Mesendoderm (in vitro differentiated cells): ENCODE data around the gene HS6ST3.

Experiments used
- DNase-seq: peaks from one replicate; pipeline ENCODE4 v3.0.0; 2013
- H2AK5ac ChIP-seq: 2 replicates; pipeline ENCODE4 v1.6.1; 2013; ENCODE audit warnings: low read length, inconsistent platforms
- H2BK120ac ChIP-seq: 2 replicates; pipeline ENCODE4 v1.6.1; 2013; ENCODE audit warnings: low read depth, mild to moderate bottlenecking, low read length, moderate library complexity, mixed read lengths
- H2BK15ac ChIP-seq: replicated peaks from 2 replicates; pipeline ENCODE4 v1.6.1; 2013; ENCODE audit warnings: low read depth, mild to moderate bottlenecking, moderate library complexity
- H2BK5ac ChIP-seq: 2 replicates; pipeline ENCODE4 v1.6.1; 2013; ENCODE audit warnings: low read length, inconsistent platforms
- H3K18ac ChIP-seq: 2 replicates; pipeline ENCODE4 v1.6.1; 2013; ENCODE audit warnings: mild to moderate bottlenecking, low read length, mixed read lengths
- H3K23ac ChIP-seq: one replicate; pipeline ENCODE4 v1.6.1; 2013; ENCODE audit warnings: low read length
- H3K27ac ChIP-seq: 2 replicates; pipeline ENCODE4 v1.5.1; 2013; ENCODE audit warnings: low read depth, mild to moderate bottlenecking, inconsistent platforms, low read length, moderate library complexity
- H3K27me3 ChIP-seq: 2 replicates; pipeline ENCODE4 v1.6.1; 2013; ENCODE audit warnings: low read length, control low read depth, mild to moderate bottlenecking, inconsistent platforms; ENCODE audit not compliant: insufficient read depth, poor library complexity
- H3K36me3 ChIP-seq: 2 replicates; pipeline ENCODE4 v1.6.1; 2013; ENCODE audit warnings: low read length, inconsistent platforms; ENCODE audit not compliant: control insufficient read depth, insufficient read depth
- H3K4ac ChIP-seq: one replicate; pipeline ENCODE4 v1.6.1; 2013; ENCODE audit warnings: low read depth, mild to moderate bottlenecking, low read length, moderate library complexity
- H3K4me1 ChIP-seq: 2 replicates; pipeline ENCODE4 v1.6.1; 2013; ENCODE audit warnings: low read depth, low read length, inconsistent platforms; ENCODE audit not compliant: control insufficient read depth
- H3K4me2 ChIP-seq: 2 replicates; pipeline ENCODE4 v1.6.1; 2013; ENCODE audit warnings: low read length
- H3K4me3 ChIP-seq: 2 replicates; pipeline ENCODE4 v1.5.1; 2013; ENCODE audit warnings: mild to moderate bottlenecking, low read length
- H3K56ac ChIP-seq: one replicate; pipeline ENCODE4 v1.6.1; 2013; ENCODE audit warnings: low read length
- H3K79me1 ChIP-seq: 2 replicates; pipeline ENCODE4 v1.6.1; 2013; ENCODE audit warnings: low read length, inconsistent platforms
- H3K79me2 ChIP-seq: 2 replicates; pipeline ENCODE4 v1.6.1; 2013; ENCODE audit warnings: mild to moderate bottlenecking, low read length; ENCODE audit not compliant: control insufficient read depth, insufficient read depth
- H3K9ac ChIP-seq: 2 replicates; pipeline ENCODE4 v1.6.1; 2013; ENCODE audit warnings: low read length, inconsistent platforms
- H4K5ac ChIP-seq: one replicate; pipeline ENCODE4 v1.6.1; 2013; ENCODE audit warnings: low read length
- H4K8ac ChIP-seq: one replicate; pipeline ENCODE4 v1.6.1; 2013; ENCODE audit warnings: low read depth, mild to moderate bottlenecking, control low read depth, low read length, moderate library complexity
- WGBS: extraction: QIAGEN DNeasy Blood & Tissue Kit; methylation state at CpG from one replicate; pipeline ENCODE4 v1.1.7; 2013; ENCODE audit warnings: low lambda C conversion rate, missing lambda C conversion rate; ENCODE audit not compliant: insufficient coverage; ENCODE audit errors: extremely low coverage; 5-methylcytosine and 5-hydroxymethylcytosine counted together

Gene HS6ST3

DNA sequence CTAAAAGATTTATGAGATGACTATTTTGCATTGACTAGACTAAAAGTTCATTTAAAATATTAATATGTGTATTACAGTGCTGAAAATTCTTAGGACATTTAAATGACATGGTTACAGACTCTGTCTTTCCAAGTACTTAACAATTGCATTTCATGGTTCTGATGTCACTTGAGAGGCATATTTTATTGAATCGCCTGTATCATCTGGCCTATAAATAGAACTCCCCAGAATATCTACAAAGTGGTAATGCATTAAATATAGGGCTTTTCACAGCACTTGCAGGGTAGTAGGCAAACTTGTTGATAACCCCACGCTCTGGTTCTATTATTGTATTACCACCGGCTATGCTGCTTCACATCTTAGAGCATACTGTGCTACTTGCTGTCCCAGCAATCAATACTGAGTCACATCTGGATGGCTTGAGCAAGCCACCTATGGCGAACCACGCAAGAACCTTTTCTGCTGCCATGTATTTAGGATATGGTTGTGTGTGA, 400.6 kb downstream of the HS6ST3 start:
- WGBS = no CpG with 5 or more reads among the region's 5 CpGs
- Histone ChIP-seq H2BK5ac (no peak overlapping the region), H3K36me3 (no peaks in the 10 kb centered on the region), H4K8ac (no peak overlapping the region), H4K5ac (no peak overlapping the region), H3K79me1 (no peaks in the 10 kb centered on the region), H2AK5ac (no peak overlapping the region), H3K4me3 (no peak overlapping the region), H3K27me3 (no peaks in the 10 kb centered on the region), H2BK15ac (no peak overlapping the region), H2BK120ac (no peak overlapping the region), H3K18ac (no peak overlapping the region), H3K23ac (no peak overlapping the region), H3K4ac (no peak overlapping the region), H3K4me1 (no peaks in the 10 kb centered on the region), H3K27ac (no peak overlapping the region), H3K9ac (no peak overlapping the region), H3K4me2 (no peak overlapping the region), H3K79me2 (no peaks in the 10 kb centered on the region), H3K56ac (no peak overlapping the region)
- DNase-seq = no peak

DNA sequence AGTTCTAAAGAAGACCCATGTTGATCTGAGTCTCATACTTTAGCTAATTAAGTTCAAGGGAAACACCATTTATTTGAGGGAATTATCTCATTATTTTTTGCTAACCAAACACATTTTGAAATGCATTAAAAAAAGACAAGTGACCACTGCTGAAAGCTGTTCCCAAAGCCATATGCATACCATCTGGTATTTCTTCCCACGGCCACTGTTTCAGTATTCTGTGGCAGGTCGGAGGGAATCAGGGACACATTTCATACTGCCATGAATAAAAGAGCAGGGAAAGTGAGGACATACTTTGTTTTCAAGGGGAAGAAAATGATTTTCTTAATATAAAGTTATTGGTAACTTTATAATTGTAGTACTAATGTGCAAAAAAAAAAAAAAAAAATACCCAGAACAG, 401.2 kb downstream of the HS6ST3 start:
- DNase-seq = no peak
- Histone ChIP-seq H4K8ac (no peak overlapping the region), H4K5ac (no peak overlapping the region), H2BK5ac (no peak overlapping the region), H3K56ac (no peak overlapping the region), H3K18ac (no peak overlapping the region), H3K36me3 (no peaks in the 10 kb centered on the region), H3K9ac (no peak overlapping the region), H2BK15ac (no peak overlapping the region), H3K23ac (no peak overlapping the region), H3K4ac (no peak overlapping the region), H2AK5ac (no peak overlapping the region), H3K4me2 (no peak overlapping the region), H3K27me3 (no peaks in the 10 kb centered on the region), H3K79me2 (no peaks in the 10 kb centered on the region), H3K4me3 (no peak overlapping the region), H3K79me1 (no peaks in the 10 kb centered on the region), H2BK120ac (no peak overlapping the region), H3K4me1 (no peaks in the 10 kb centered on the region), H3K27ac (no peak overlapping the region)
- WGBS = no CpG with 5 or more reads among the region's 2 CpGs

DNA sequence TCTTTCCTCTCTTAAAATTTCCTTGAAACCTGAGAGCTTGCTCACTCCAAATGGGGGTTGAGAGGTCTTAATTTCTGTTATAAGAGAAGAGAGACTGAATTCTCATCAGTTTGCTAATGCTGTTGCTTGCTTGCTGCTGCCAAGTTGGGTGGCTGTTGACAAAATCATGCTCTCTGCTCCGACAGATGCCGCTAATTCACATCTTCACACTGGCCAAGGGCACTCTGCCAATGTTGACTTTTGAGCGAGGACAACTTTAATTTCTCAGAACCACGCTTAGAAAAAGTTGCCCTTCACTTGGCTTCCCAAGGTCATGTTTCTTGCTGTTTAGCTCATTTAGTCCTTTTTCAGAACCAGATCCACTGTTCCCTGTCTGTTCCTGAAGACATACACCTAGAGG, 402.9 kb downstream of the HS6ST3 start:
- H3K23ac ChIP-seq = no peak overlapping the region
- H3K4ac ChIP-seq = no peak overlapping the region
- no peaks in the 10 kb centered on the region for H3K79me2 ChIP-seq
- H3K18ac ChIP-seq = no peak overlapping the region
- no peak overlapping the region for H3K4me3 ChIP-seq
- no peaks in the 10 kb centered on the region for H3K36me3 ChIP-seq
- H2BK120ac ChIP-seq = no peak overlapping the region
- H4K5ac ChIP-seq = no peak overlapping the region
- no peaks in the 10 kb centered on the region for H3K4me1 ChIP-seq
- H3K56ac ChIP-seq = no peak overlapping the region
- no peak overlapping the region for H3K9ac ChIP-seq
- H3K27ac ChIP-seq = no peak overlapping the region
- H2BK5ac ChIP-seq = no peak overlapping the region
- H3K4me2 ChIP-seq = no peak overlapping the region
- H4K8ac ChIP-seq = no peak overlapping the region
- H2BK15ac ChIP-seq = no peak overlapping the region
- H2AK5ac ChIP-seq = no peak overlapping the region
- WGBS = no CpG with 5 or more reads among the region's 4 CpGs
- no peaks in the 10 kb centered on the region for H3K79me1 ChIP-seq
- DNase-seq = no peak
- H3K27me3 ChIP-seq = no peaks in the 10 kb centered on the region

DNA sequence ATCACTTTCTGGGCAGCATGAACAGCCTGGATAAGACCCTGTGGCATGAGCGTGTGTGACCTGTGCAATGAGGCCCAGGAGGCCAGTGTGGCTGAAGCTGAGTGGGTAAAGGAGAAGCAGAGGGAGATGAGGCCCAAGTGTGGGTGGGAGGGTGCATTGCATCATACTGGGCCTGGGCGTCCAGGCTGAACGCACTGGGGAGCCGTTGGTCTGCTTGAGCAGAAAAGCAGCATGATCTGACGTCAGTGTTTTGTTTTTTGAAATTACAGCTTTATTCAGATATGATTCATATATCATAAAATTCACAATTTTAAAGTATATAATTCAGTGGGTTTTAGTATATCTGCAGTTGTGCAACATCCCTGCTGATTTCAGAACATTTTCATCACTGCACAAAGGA, 409.7 kb downstream of the HS6ST3 start:
- Histone ChIP-seq H2BK15ac (no peak overlapping the region), H3K79me1 (no peaks in the 10 kb centered on the region), H2BK120ac (no peak overlapping the region), H3K56ac (no peak overlapping the region), H3K4me3 (no peak overlapping the region), H4K5ac (no peak overlapping the region), H3K36me3 (no peaks in the 10 kb centered on the region), H3K79me2 (no peaks in the 10 kb centered on the region), H3K9ac (no peak overlapping the region), H3K27ac (no peak overlapping the region), H3K4me1 (no peaks in the 10 kb centered on the region), H3K4me2 (no peak overlapping the region), H3K18ac (no peak overlapping the region), H4K8ac (no peak overlapping the region), H3K27me3 (no peaks in the 10 kb centered on the region), H3K23ac (no peak overlapping the region), H3K4ac (no peak overlapping the region), H2AK5ac (no peak overlapping the region), H2BK5ac (no peak overlapping the region)
- no CpG with 5 or more reads among the region's 5 CpGs for WGBS
- DNase-seq = no peak

DNA sequence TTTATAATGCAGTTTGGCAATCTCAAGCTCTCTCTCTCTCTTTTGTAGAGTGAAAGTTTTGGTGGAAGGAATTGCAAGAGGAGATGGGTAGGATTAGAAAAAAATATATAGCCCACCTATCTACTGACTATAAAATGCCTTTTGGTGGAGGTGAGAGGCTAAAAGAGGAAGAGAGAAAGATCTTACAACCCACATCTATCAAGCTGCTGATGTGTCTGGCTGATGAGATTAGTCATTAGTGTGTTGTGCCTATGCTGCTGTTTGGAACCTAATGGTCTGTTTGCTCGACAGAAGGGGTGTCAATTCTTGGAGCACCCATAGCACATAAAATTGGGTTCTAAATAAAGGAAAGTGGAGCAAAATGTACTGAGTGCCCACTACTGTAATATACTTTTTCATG, 411.0 kb downstream of the HS6ST3 start:
- H2BK5ac ChIP-seq = no peak overlapping the region
- no peak overlapping the region for H2BK15ac ChIP-seq
- no peaks in the 10 kb centered on the region for H3K79me1 ChIP-seq
- H2BK120ac ChIP-seq = no peak overlapping the region
- no CpG with 5 or more reads among the region's 1 CpG for WGBS
- no peak overlapping the region for H3K9ac ChIP-seq
- no peak overlapping the region for H3K18ac ChIP-seq
- no peak overlapping the region for H2AK5ac ChIP-seq
- no peak overlapping the region for H3K4me2 ChIP-seq
- no peaks in the 10 kb centered on the region for H3K4me1 ChIP-seq
- H3K27me3 ChIP-seq = no peaks in the 10 kb centered on the region
- DNase-seq = no peak
- no peak overlapping the region for H3K27ac ChIP-seq
- no peak overlapping the region for H3K56ac ChIP-seq
- no peak overlapping the region for H3K4me3 ChIP-seq
- H3K23ac ChIP-seq = no peak overlapping the region
- H4K8ac ChIP-seq = no peak overlapping the region
- H3K4ac ChIP-seq = no peak overlapping the region
- H4K5ac ChIP-seq = no peak overlapping the region
- no peaks in the 10 kb centered on the region for H3K79me2 ChIP-seq
- H3K36me3 ChIP-seq = no peaks in the 10 kb centered on the region

DNA sequence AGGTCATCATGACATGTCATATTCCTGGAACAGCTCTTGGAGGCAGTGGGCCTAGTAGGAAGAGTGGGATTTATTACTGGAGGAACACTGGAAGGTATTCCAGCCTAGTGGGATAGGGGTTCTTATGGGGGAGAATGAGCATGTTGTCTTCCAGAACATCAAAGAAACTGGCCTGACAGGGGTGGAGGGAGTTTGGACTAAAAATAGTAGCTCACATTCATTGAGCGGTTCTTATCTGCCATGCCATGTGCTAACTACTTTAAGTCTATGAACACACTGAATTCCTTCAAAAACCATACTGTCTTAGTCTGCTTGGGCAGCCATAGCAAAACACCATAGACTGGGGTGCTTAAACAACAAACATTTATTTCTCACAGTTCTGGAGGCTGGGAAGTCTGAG, 413.6 kb downstream of the HS6ST3 start:
- Histone ChIP-seq H2BK120ac (no peak overlapping the region), H2AK5ac (no peak overlapping the region), H3K4me2 (no peak overlapping the region), H3K56ac (no peak overlapping the region), H3K27ac (no peak overlapping the region), H3K18ac (no peak overlapping the region), H2BK15ac (no peak overlapping the region), H3K9ac (no peak overlapping the region), H3K4me1 (no peaks in the 10 kb centered on the region), H3K36me3 (no peaks in the 10 kb centered on the region), H3K4ac (no peak overlapping the region), H4K5ac (no peak overlapping the region), H2BK5ac (no peak overlapping the region), H3K4me3 (no peak overlapping the region), H3K27me3 (no peaks in the 10 kb centered on the region), H3K79me2 (no peaks in the 10 kb centered on the region), H3K79me1 (no peaks in the 10 kb centered on the region), H3K23ac (no peak overlapping the region), H4K8ac (no peak overlapping the region)
- no CpG with 5 or more reads among the region's 1 CpG for WGBS
- no peak for DNase-seq
